IMR-90 (cell line): ENCODE results near the gene CDKN2A. TPM values are rescaled to one million over a fixed set of nuclear protein-coding genes. Genes with fewer than 3 reads are reported as not detected.

Experiments used
- ATAC-seq: fragments of 200-7000 bp; cut with Tn5 transposase; 2 replicates; pipeline ENCODE4 v1.9.1; 2020; ENCODE audit warnings: low read depth, mild to moderate bottlenecking, moderate library complexity
- BruUV-seq: library from RNA; stranded (reverse); fragments of 400-500 nt; replicated peaks from 2 replicates; lab custom pipeline; 2021; lab: Mats Ljungman, UMichigan
- CTCF ChIA-PET: fragments of 300-600 bp; formaldehyde crosslinking; extraction: SDS; loops from one replicate; lab custom pipeline; 2021; ENCODE audit warnings: antibody characterized with exemption; lab: Yijun Ruan, JAX
- POLR2A ChIA-PET: fragments of 300-600 bp; sonication (Branson Sonifier 250); formaldehyde crosslinking; loops from one replicate; lab custom pipeline; 2022; ENCODE audit warnings: antibody characterized with exemption; ENCODE audit not compliant: unreplicated experiment; lab: Charles Lee
- DNase-seq: peaks from one replicate; pipeline ENCODE4 v3.0.0; 2013
- H2AFZ ChIP-seq: replicated peaks from 2 replicates; pipeline ENCODE3; 2013; ENCODE audit warnings: low read length, mild to moderate bottlenecking; ENCODE audit not compliant: poor library complexity
- H2AK5ac ChIP-seq: 2 replicates; pipeline ENCODE4 v1.6.1; 2013; ENCODE audit warnings: low read depth, low read length, inconsistent platforms
- H2AK9ac ChIP-seq: replicated peaks from 2 replicates; pipeline ENCODE3; 2013; ENCODE audit warnings: mild to moderate bottlenecking, low read depth, low read length, moderate library complexity; ENCODE audit not compliant: poor library complexity
- H2BK120ac ChIP-seq: 2 replicates; pipeline ENCODE4 v1.6.1; 2013; ENCODE audit warnings: low read depth, low read length, inconsistent platforms
- H2BK15ac ChIP-seq: 3 replicates; pipeline ENCODE4 v1.6.1; 2013; ENCODE audit warnings: low read depth, low read length, inconsistent platforms
- H2BK20ac ChIP-seq: 2 replicates; pipeline ENCODE4 v1.6.1; 2013; ENCODE audit warnings: low read depth, mild to moderate bottlenecking, inconsistent platforms, low read length, moderate library complexity
- H2BK5ac ChIP-seq: 2 replicates; pipeline ENCODE4 v1.6.1; 2013; ENCODE audit warnings: mild to moderate bottlenecking, low read depth, low read length, inconsistent platforms; ENCODE audit not compliant: poor library complexity, severe bottlenecking
- H3K14ac ChIP-seq: replicated peaks from 2 replicates; pipeline ENCODE4 v1.6.1; 2013; ENCODE audit warnings: low read depth, low read length, inconsistent platforms
- H3K18ac ChIP-seq: 2 replicates; pipeline ENCODE4 v1.6.1; 2013; ENCODE audit warnings: low read depth, low read length, control low read depth
- H3K23ac ChIP-seq: 2 replicates; pipeline ENCODE4 v1.6.1; 2013; ENCODE audit warnings: low read depth, low read length, inconsistent platforms
- H3K27ac ChIP-seq: 2 replicates; pipeline ENCODE4 v1.5.1; 2013; ENCODE audit warnings: mild to moderate bottlenecking, control low read depth, low read length; ENCODE audit not compliant: insufficient read depth
- H3K27me3 ChIP-seq: 2 replicates; pipeline ENCODE4 v1.6.1; 2013; ENCODE audit warnings: low read length; ENCODE audit not compliant: control insufficient read depth, insufficient read depth
- H3K36me3 ChIP-seq: 2 replicates; pipeline ENCODE4 v1.6.1; 2013; ENCODE audit warnings: low read length, mixed read lengths; ENCODE audit not compliant: control insufficient read depth, insufficient read depth
- H3K4ac ChIP-seq: 2 replicates; pipeline ENCODE4 v1.6.1; 2013; ENCODE audit warnings: low read depth, low read length, inconsistent platforms
- H3K4me1 ChIP-seq: 2 replicates; pipeline ENCODE4 v1.6.1; 2013; ENCODE audit warnings: low read length, mixed read lengths; ENCODE audit not compliant: control insufficient read depth, insufficient read depth
- H3K4me2 ChIP-seq: 2 replicates; pipeline ENCODE4 v1.6.1; 2013; ENCODE audit warnings: low read depth, mild to moderate bottlenecking, control low read depth, low read length, moderate library complexity
- H3K4me3 ChIP-seq: 2 replicates; pipeline ENCODE4 v1.5.1; 2013; ENCODE audit warnings: low read depth, mild to moderate bottlenecking, control low read depth, low read length, moderate library complexity; ENCODE audit not compliant: insufficient read depth
- H3K56ac ChIP-seq: 2 replicates; pipeline ENCODE4 v1.6.1; 2013; ENCODE audit warnings: low read length, inconsistent platforms; ENCODE audit not compliant: insufficient read depth; ENCODE audit errors: extremely low read depth
- H3K79me1 ChIP-seq, 2 experiments: 2 replicates each; pipeline ENCODE4 v1.6.1; 2013; ENCODE audit warnings: low read length in 2 of 2, inconsistent platforms in 1 of 2, low read depth in 1 of 2
- H3K9ac ChIP-seq: 2 replicates; pipeline ENCODE4 v1.6.1; 2013; ENCODE audit warnings: low read depth, low read length, control low read depth
- H3K9me1 ChIP-seq: 2 replicates; pipeline ENCODE4 v1.6.1; 2013; ENCODE audit warnings: low read length, inconsistent platforms; ENCODE audit not compliant: insufficient read depth
- H3K9me3 ChIP-seq: 2 replicates; pipeline ENCODE4 v1.6.1; 2013; ENCODE audit warnings: low read length; ENCODE audit not compliant: control insufficient read depth, insufficient read depth
- H4K20me1 ChIP-seq: 2 replicates; pipeline ENCODE4 v1.6.1; 2013; ENCODE audit warnings: low read length, inconsistent platforms; ENCODE audit not compliant: insufficient read depth
- H4K5ac ChIP-seq: 2 replicates; pipeline ENCODE4 v1.6.1; 2013; ENCODE audit warnings: mild to moderate bottlenecking, low read depth, low read length, control low read depth
- H4K8ac ChIP-seq, 2 experiments: 2 replicates each; pipeline ENCODE4 v1.6.1; 2013; ENCODE audit warnings: low read depth in 2 of 2, low read length in 2 of 2, control low read depth in 1 of 2, inconsistent platforms in 1 of 2
- H4K91ac ChIP-seq: 2 replicates; pipeline ENCODE4 v1.6.1; 2013; ENCODE audit warnings: low read depth, low read length, inconsistent platforms; ENCODE audit not compliant: insufficient read depth
- BHLHE40 ChIP-seq: fragments of 150-350 bp; IDR thresholded peaks from 2 replicates; pipeline ENCODE4 v1.6.1; 2016; ENCODE audit warnings: mild to moderate bottlenecking, low read depth, low read length
- CHD1 ChIP-seq: IDR thresholded peaks from 2 replicates; pipeline ENCODE4 v1.6.1; 2012; ENCODE audit warnings: low read depth, low read length, improper control_type of control experiment
- FOS ChIP-seq: fragments of 150-350 bp; IDR thresholded peaks from 2 replicates; pipeline ENCODE4 v1.6.1; 2016; ENCODE audit warnings: low read depth, low read length
- MAFK ChIP-seq: IDR thresholded peaks from 2 replicates; pipeline ENCODE4 v1.6.1; 2012; ENCODE audit warnings: low read depth, low read length, improper control_type of control experiment
- MAZ ChIP-seq: IDR thresholded peaks from 2 replicates; pipeline ENCODE4 v1.6.1; 2012; ENCODE audit warnings: low read depth, mild to moderate bottlenecking, low read length, improper control_type of control experiment, moderate library complexity, borderline replicate concordance
- MXI1 ChIP-seq: IDR thresholded peaks from 2 replicates; pipeline ENCODE4 v1.6.1; 2012; ENCODE audit warnings: low read depth, mild to moderate bottlenecking, low read length, moderate library complexity, borderline replicate concordance
- NFE2L2 ChIP-seq: fragments of 150-350 bp; IDR thresholded peaks from 2 replicates; pipeline ENCODE4 v1.6.1; 2016; ENCODE audit warnings: low read depth, mild to moderate bottlenecking, low read length
- POLR2A ChIP-seq: IDR thresholded peaks from 2 replicates; pipeline ENCODE4 v1.6.1; 2012; ENCODE audit warnings: mild to moderate bottlenecking, low read depth, low read length
- RAD21 ChIP-seq: IDR thresholded peaks from 2 replicates; pipeline ENCODE4 v1.6.1; 2012; ENCODE audit warnings: low read length, improper control_type of control experiment
- RCOR1 ChIP-seq: IDR thresholded peaks from 2 replicates; pipeline ENCODE4 v1.6.1; 2012; ENCODE audit warnings: mild to moderate bottlenecking, low read length, improper control_type of control experiment; ENCODE audit not compliant: insufficient replicate concordance
- RFX5 ChIP-seq: IDR thresholded peaks from 2 replicates; pipeline ENCODE4 v1.8.0; 2012; ENCODE audit warnings: low read depth, mild to moderate bottlenecking, low read length, moderate library complexity
- SMC3 ChIP-seq: fragments of 150-350 bp; IDR thresholded peaks from 2 replicates; pipeline ENCODE4 v1.6.1; 2016; ENCODE audit warnings: low read depth, mild to moderate bottlenecking, antibody characterized with exemption, low read length, moderate library complexity
- WGBS, 2 experiments: methylation state at CpG; one replicate each; pipeline versions ENCODE4 v1.1.5 to v1.1.7; 2013; ENCODE audit warnings: missing lambda C conversion rate in 2 of 2; ENCODE audit not compliant: insufficient read length in 1 of 2; ENCODE audit errors: extremely low coverage in 2 of 2; 5-methylcytosine and 5-hydroxymethylcytosine counted together
- dilution Hi-C: fragments of 300-500 bp; cut with HindIII; formaldehyde crosslinking; loops from one replicate; pipeline ENCODE4 v1.14.3; 2018; ENCODE audit warnings: low sequenced_read_pairs; ENCODE audit not compliant: unreplicated experiment
- in situ Hi-C: fragments of 300-500 bp; cut with MboI; formaldehyde crosslinking; loops from 3 replicates; pipeline ENCODE4 v1.14.3; 2019; ENCODE audit warnings: low sequenced_read_pairs, inconsistent platforms, mixed read lengths
- intact Hi-C: fragments of 100-400 bp; cut with micrococcal nuclease; formaldehyde crosslinking; loops from 2 replicates; pipeline ENCODE4 v1.10.0; 2022
- polyA plus RNA-seq, 3 experiments: library from polyadenylated mRNA; depleted of rRNA; stranded (reverse); fragments of >200 nt; gene quantifications; 2 replicates each; pipeline ENCODE4 v1.2.3, GENCODE V29; 2012; ENCODE audit warnings: low replicate concordance in 1 of 3
- total RNA-seq: library from RNA; depleted of rRNA; stranded (reverse); fragments of >200 nt; gene quantifications from 2 replicates; pipeline ENCODE4 v1.2.3, GENCODE V29; 2012
- TF ChIP-seq, protein P1 (sequence below): fragments of 150-350 bp; IDR thresholded peaks from 2 replicates; pipeline ENCODE4 v1.6.1; 2017; ENCODE audit warnings: mild to moderate bottlenecking, antibody characterized with exemption, low read length, low read depth
- TF ChIP-seq, protein P2 (sequence below): fragments of 150-350 bp; IDR thresholded peaks from 2 replicates; pipeline ENCODE4 v1.6.1; 2016; ENCODE audit warnings: low read depth, mild to moderate bottlenecking, low read length, moderate library complexity, borderline replicate concordance

CDKN2A gene
- total and polyA plus RNA-seq, 2 of the 4 experiments (the other 2 are of a cell fraction): 11.3 to 75.3 TPM

DNA sequence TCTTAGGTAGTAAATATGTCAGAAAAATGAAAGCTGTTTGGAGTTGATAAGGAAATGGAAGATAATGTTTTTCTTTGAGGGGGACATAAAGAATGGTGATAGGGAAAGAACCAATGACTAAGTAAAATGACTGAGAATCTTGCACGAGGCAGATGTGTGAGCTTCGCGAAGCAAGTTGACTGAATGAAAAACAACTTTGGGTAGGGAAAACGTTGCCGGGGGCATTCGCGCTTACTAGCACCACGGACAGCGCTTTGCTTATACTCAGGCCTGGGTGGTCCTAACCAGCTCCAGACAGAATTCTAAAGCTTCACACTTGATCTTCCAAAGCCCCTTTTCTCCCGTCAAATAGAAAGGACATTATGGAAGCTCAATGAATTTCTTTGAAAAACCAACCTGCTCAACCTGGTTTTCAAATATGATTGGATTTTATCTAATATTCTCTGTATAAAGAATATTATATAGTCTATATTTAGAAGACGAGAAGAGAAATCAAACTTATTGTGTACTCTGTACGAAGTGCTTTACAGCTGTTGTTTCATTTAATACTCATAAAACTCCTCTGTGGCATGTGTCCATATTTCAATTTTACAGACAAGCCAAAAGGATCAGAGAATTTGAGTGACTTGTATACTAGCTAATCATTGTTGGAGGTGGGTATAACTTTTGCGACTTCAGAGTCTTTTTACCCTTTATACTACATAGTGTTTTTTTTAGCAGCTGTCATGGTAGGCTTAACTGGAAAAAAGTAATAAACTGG lies 16.9 kb upstream of the CDKN2A start (continued):
- TF ChIP-seq NFE2L2: no peak
- no peak for TF ChIP-seq RCOR1

DNA sequence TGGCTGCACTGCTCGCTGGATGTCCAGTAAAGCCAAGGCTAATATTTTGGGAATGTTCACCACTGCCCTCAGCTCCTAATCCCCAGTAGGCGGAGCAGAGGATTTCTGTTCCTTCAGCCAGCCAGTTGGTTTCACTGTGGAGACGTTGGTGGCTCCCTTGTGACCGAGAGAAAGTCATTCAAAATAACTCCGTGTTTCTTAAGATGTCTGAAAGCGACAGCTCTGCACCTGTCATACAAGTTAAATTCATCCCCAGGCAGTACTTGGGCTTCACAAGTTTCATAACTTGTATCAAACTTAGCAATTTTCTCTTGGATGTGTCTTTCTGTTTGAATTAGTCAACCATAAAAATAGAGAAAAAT lies 15.3 kb upstream of the CDKN2A start:
- H3K4me3 ChIP-seq: peak overlapping the region; percentile 19; the same call in 1 of the 2 replicates
- DNase-seq (no peak), ATAC-seq (no peak)
- H3K27me3 ChIP-seq: no peaks in the 10 kb centered on the region
- H2AFZ ChIP-seq: peak overlapping the region; percentile 94
- H3K18ac ChIP-seq: no peak overlapping the region
- no peak overlapping the region; the same call in 1 of the 2 replicates for H3K4ac ChIP-seq
- 0% methylated on average over 1 of the region's 6 CpGs; no CpG with 5 or more reads in 1 of the 2 experiments for WGBS, 2 experiments
- H2BK5ac ChIP-seq: no peak overlapping the region
- H2BK120ac ChIP-seq: no peak overlapping the region
- in situ Hi-C loops: loop anchor here (5.0 to 25.0 kb wide), 2 partner anchors 192 to 672 kb away; partner anchors contain the start of gene KLHL9
- H3K56ac ChIP-seq: no peak overlapping the region
- H3K14ac ChIP-seq: no peak overlapping the region
- intact Hi-C loops: loop anchor here (1.0 to 5.0 kb wide), 4 partner anchors 93 to 438 kb away; partner anchors contain the start of gene DMRTA1
- ChIA-PET CTCF (interaction anchor here (0.7 to 5.8 kb wide), 19 partner anchors 14 to 235 kb away, joined by 3 to 39 read pairs (median 4); partner anchors contain the start of gene CDKN2B-AS1), POLR2A (interaction anchor here (0.5 to 0.8 kb wide), 4 partner anchors 62 to 235 kb away, joined by 3 to 5 read pairs (median 3); no protein-coding TSS in a partner anchor)
- no peaks in the 10 kb centered on the region for H3K9me1 ChIP-seq
- no peak overlapping the region for H2BK15ac ChIP-seq
- H2BK20ac ChIP-seq: no peak overlapping the region
- H2AK9ac ChIP-seq: peak overlapping the region; percentile 67
- no peaks in the 10 kb centered on the region for H3K9me3 ChIP-seq
- H3K4me2 ChIP-seq: peak overlapping the region; percentile 82
- no peak overlapping the region for H4K91ac ChIP-seq
- H3K9ac ChIP-seq: no peak overlapping the region; the same call in 1 of the 2 replicates
- peaks cover 8% of the 10 kb centered on the region; the same call in 1 of the 2 replicates for H3K4me1 ChIP-seq
- H3K36me3 ChIP-seq: peaks cover 3% of the 10 kb centered on the region; the same call in 1 of the 2 replicates
- no peaks in the 10 kb centered on the region for H4K20me1 ChIP-seq
- BruUV-seq: no TSS peak
- no peak overlapping the region for H4K8ac ChIP-seq
- no peak overlapping the region for H3K23ac ChIP-seq
- dilution Hi-C loops: no loop called here
- H4K5ac ChIP-seq: no peak overlapping the region
- H3K27ac ChIP-seq: no peak overlapping the region
- H2AK5ac ChIP-seq: no peak overlapping the region
- H3K79me1 ChIP-seq: peaks cover 8 to 17% of the 10 kb centered on the region in 2 experiments; a peak in 3 of 4 replicates
- TF ChIP-seq NFE2L2: no peak
- TF ChIP-seq MXI1: no peak
- no peak for TF ChIP-seq MAZ
- no peak for TF ChIP-seq RCOR1
- no peak for TF ChIP-seq MAFK
- TF ChIP-seq BHLHE40: no peak
- no peak for TF ChIP-seq POLR2A
- TF ChIP-seq RAD21: peak; percentile 34; the same call in 1 of the 2 replicates
- TF ChIP-seq CHD1: no peak
- TF ChIP-seq, protein P1, sequence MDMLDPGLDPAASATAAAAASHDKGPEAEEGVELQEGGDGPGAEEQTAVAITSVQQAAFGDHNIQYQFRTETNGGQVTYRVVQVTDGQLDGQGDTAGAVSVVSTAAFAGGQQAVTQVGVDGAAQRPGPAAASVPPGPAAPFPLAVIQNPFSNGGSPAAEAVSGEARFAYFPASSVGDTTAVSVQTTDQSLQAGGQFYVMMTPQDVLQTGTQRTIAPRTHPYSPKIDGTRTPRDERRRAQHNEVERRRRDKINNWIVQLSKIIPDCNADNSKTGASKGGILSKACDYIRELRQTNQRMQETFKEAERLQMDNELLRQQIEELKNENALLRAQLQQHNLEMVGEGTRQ: no peak
- TF ChIP-seq FOS: no peak
- TF ChIP-seq RFX5: no peak
- TF ChIP-seq, protein P2, sequence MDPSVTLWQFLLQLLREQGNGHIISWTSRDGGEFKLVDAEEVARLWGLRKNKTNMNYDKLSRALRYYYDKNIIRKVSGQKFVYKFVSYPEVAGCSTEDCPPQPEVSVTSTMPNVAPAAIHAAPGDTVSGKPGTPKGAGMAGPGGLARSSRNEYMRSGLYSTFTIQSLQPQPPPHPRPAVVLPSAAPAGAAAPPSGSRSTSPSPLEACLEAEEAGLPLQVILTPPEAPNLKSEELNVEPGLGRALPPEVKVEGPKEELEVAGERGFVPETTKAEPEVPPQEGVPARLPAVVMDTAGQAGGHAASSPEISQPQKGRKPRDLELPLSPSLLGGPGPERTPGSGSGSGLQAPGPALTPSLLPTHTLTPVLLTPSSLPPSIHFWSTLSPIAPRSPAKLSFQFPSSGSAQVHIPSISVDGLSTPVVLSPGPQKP: no peak
- TF ChIP-seq SMC3: no peak
